Sigmoid colon (tissue), 4 donors: Measurements from ENCODE around the gene ANGPTL8.

Experiments
- CTCF ChIP-seq, 4 experiments: fragments of 450-650 bp in 3 of 4; fragments of 200-600 bp in 1 of 4; IDR thresholded peaks; one replicate each; pipeline ENCODE4 v1.5.1; 2016 to 2019; ENCODE audit warnings: antibody characterized with exemption in 4 of 4, mild to moderate bottlenecking in 3 of 4, moderate library complexity in 2 of 4
- POLR2A ChIP-seq, 2 donors: fragments of 450-650 bp; IDR thresholded peaks; one replicate each; pipeline ENCODE4 v1.6.1; 2016; ENCODE audit warnings: antibody characterized with exemption in 2 of 2, mild to moderate bottlenecking in 2 of 2, moderate library complexity in 2 of 2
- POLR2AphosphoS5 ChIP-seq, 4 donors: sonication (generic); formaldehyde crosslinking; IDR thresholded peaks; one replicate each; pipeline ENCODE4 v1.6.1; 2017; ENCODE audit warnings: antibody characterized with exemption in 4 of 4

- no peak for TF ChIP-seq CTCF (IDR thresholded peaks at IDR 0.05)
- TF ChIP-seq POLR2AphosphoS5 (IDR thresholded peaks at IDR 0.05) = peak in 3 of 4 donors; percentile 15 to 26 (median 16)
- TF ChIP-seq POLR2A (IDR thresholded peaks at IDR 0.05) = no peak
Observed at GRCh38 chr19:11264452-11265176, 25.2 kb downstream of the ANGPTL8 start.
